Measurements from ENCODE around the gene RAPGEF1. TPM values are rescaled to one million over a fixed set of nuclear protein-coding genes. Genes with fewer than 3 reads are reported as not detected.
"Not testable (repeated sequence)": the region's sequence is repeated elsewhere in the genome, so short reads cannot be mapped to it uniquely, and the experiment has no call there.

The RAPGEF1 gene
- total RNA-seq, 2 experiments from 2014 or later: 149 to 158 TPM

- Mint-ChIP-seq H3K4me1 (peaks cover 76% of the 10 kb centered on the region), H3K4me3 (no peak overlapping the region), H3K9me3 (no peaks in the 10 kb centered on the region), H3K27ac (peak overlapping the region; percentile 33), H3K27me3 (no peaks in the 10 kb centered on the region), H3K36me3 (ENCODE audit: low read depth) (peaks cover 8% of the 10 kb centered on the region)
- ChIA-PET POLR2A (interaction anchor here (0.9 to 9.0 kb wide), 7 partner anchors 13 to 64 kb away, joined by 3 to 70 read pairs (median 4); no protein-coding TSS in a partner anchor), CTCF (interaction anchor here (1.3 to 1.4 kb wide), 2 partner anchors 19 to 49 kb away, joined by 4 read pairs; partner anchors contain the start of gene RAPGEF1)
- no peak for DNase-seq
These were observed 48.8 kb downstream of the RAPGEF1 start for GRCh38 chr9:131690941-131691573.

GRCh38 chr9:131690462-131690861, 49.4 kb downstream of the RAPGEF1 start:
- Mint-ChIP-seq H3K27ac (no peak overlapping the region), H3K4me3 (no peak overlapping the region)
- POLR2A ChIA-PET: interaction anchor here (1.1 to 9.0 kb wide), 4 partner anchors 12 to 63 kb away, joined by 3 to 70 read pairs (median 4); no protein-coding TSS in a partner anchor

DNA sequence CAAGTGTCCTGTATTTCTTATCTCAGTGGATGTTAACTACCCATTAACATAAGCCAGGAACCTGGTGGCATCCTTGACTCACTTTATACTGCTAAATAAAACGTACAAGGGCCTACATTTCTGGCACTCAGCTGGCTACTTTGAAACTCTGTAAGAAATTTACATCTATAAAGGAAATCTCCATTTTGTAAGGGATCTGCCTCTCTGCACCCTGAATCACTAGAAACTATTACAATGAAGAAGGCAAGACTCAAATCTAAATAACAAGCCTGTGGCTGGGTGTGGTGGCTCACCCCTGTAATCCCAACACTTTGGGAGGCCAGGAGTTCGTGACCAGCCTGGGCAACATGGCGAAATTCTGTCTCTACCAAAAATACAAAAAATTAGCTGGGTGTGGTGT, 51.5 kb downstream of the RAPGEF1 start:
- Mint-ChIP-seq H3K27ac (no peak overlapping the region), H3K4me3 (no peak overlapping the region), H3K4me1 (peaks cover 56% of the 10 kb centered on the region), H3K27me3 (no peaks in the 10 kb centered on the region), H3K36me3 (ENCODE audit: low read depth) (peaks cover 8% of the 10 kb centered on the region), H3K9me3 (no peaks in the 10 kb centered on the region)
- ChIA-PET CTCF (interaction anchor here (1.1 to 2.1 kb wide), 2 partner anchors 10 to 44 kb away, joined by 3 to 9 read pairs; no protein-coding TSS in a partner anchor), POLR2A (interaction anchor here (0.7 to 1.4 kb wide), 3 partner anchors 9 to 11 kb away, joined by 3 to 4 read pairs (median 3); no protein-coding TSS in a partner anchor)
- no peak for DNase-seq

More at GRCh38 chr9:131690462-131690861, 49.4 kb downstream of the RAPGEF1 start:
- H3K9me3 Mint-ChIP-seq: no peaks in the 10 kb centered on the region
- no peak for DNase-seq
- peaks cover 70% of the 10 kb centered on the region for H3K4me1 Mint-ChIP-seq
- CTCF ChIA-PET: interaction anchor here (1.3 to 1.4 kb wide), 2 partner anchors 12 to 49 kb away, joined by 4 read pairs; partner anchors contain the start of gene RAPGEF1
- H3K36me3 Mint-ChIP-seq (ENCODE audit: low read depth): peaks cover 3% of the 10 kb centered on the region
- H3K27me3 Mint-ChIP-seq: no peaks in the 10 kb centered on the region

DNA sequence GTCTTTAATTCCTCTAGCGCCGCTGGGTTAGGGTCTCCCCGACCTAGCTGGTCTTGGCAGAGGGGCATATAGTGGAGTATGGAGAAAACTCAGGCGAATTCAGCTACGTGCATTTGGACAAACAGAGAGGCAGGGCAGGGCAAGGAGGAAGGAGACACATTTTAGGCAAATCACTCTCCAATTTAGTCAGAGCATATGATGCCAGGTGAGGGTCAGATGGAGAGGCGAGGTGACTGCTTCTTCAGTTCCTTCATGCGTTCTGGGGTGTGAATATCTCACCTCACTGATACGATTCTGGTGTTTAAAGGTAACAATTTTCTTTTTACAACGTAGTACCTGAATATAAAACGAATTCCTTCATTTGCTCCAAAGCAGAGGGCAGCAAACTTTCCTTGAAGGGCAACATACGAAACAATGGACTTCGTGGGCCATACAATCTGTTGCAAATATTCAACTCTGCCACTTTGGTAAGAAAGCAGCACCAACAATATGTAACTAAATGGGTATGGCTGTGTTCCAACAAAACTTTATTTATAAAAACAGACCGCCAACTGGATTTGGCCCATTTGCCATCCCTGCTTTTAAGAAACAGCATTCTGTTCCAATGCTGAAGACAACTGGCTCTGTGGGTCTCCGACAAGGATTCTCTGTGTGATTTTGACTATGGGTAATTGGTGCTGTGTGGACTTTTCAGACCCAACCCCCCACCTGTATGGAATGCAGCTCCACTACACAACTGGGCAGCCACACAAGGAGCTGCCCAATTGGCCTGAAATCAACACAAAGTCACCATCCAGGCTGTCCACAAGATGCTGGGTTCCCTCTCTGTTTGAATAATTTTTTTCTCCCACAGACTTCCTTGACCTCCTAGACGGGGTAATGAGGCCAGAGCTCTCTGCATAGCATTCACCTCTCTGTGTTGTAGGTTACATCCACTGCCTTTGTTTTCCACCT, 53.8 kb downstream of the RAPGEF1 start:
- H3K27me3 Mint-ChIP-seq: no peaks in the 10 kb centered on the region
- H3K36me3 Mint-ChIP-seq (ENCODE audit: low read depth): peaks cover 11% of the 10 kb centered on the region
- ChIA-PET CTCF (no interaction called here), POLR2A (no interaction called here)
- no peak for DNase-seq
- H3K4me1 Mint-ChIP-seq: peaks cover 45% of the 10 kb centered on the region
- H3K9me3 Mint-ChIP-seq: no peaks in the 10 kb centered on the region
- H3K27ac Mint-ChIP-seq: no peak overlapping the region
- H3K4me3 Mint-ChIP-seq: no peak overlapping the region

GRCh38 chr9:131683094-131683493, 56.8 kb downstream of the RAPGEF1 start:
- H3K36me3 Mint-ChIP-seq (ENCODE audit: low read depth): peaks cover 19% of the 10 kb centered on the region
- H3K4me3 Mint-ChIP-seq, H3K27ac Mint-ChIP-seq, CTCF ChIA-PET, DNase-seq, H3K9me3 Mint-ChIP-seq, H3K27me3 Mint-ChIP-seq: not testable (repeated sequence)
- POLR2A ChIA-PET: interaction anchor here (1.3 to 2.2 kb wide), 2 partner anchors 12 to 56 kb away, joined by 4 to 7 read pairs; partner anchors contain the start of gene RAPGEF1
- peaks cover 56% of the 10 kb centered on the region for H3K4me1 Mint-ChIP-seq

- H3K27ac Mint-ChIP-seq: no peak overlapping the region
- ChIA-PET CTCF (interaction anchor here (0.6 to 8.8 kb wide), 3 partner anchors 40 to 56 kb away, joined by 3 to 87 read pairs (median 78); partner anchors contain the start of gene RAPGEF1), POLR2A (interaction anchor here (2.2 to 9.2 kb wide), 4 partner anchors 12 to 57 kb away, joined by 7 to 362 read pairs (median 149); partner anchors contain the start of gene RAPGEF1)
- no peaks in the 10 kb centered on the region for H3K27me3 Mint-ChIP-seq
- peaks cover 57% of the 10 kb centered on the region for H3K4me1 Mint-ChIP-seq
- peaks cover 19% of the 10 kb centered on the region for H3K36me3 Mint-ChIP-seq (ENCODE audit: low read depth)
- H3K4me3 Mint-ChIP-seq: no peak overlapping the region
- no peak for DNase-seq
- H3K9me3 Mint-ChIP-seq: no peaks in the 10 kb centered on the region
These were observed 57.6 kb downstream of the RAPGEF1 start for GRCh38 chr9:131682261-131682660.

DNA sequence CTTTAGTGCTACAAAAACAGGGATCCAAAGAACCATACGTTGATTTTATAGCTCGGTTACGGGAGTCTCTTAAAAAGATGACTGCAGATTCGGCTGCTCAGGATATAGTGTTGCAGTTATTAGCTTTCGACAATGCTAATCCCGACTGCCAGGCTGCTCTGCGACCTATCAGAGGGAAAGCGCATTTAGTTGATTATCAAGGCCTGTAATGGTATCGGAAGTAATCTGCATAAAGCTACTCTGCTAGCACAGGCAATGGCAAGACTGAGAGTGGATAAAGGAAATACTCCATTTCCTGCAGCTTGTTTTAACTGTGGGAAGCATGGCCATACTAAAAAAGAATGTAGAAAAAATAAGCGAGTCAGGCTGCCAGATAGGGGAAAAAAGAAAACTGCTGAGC, 58.0 kb downstream of the RAPGEF1 start:
- ChIA-PET CTCF (interaction anchor here (0.6 to 8.8 kb wide), 4 partner anchors 41 to 56 kb away, joined by 3 to 87 read pairs (median 40); partner anchors contain the start of gene RAPGEF1), POLR2A (interaction anchor here (1.3 to 9.2 kb wide), 5 partner anchors 12 to 57 kb away, joined by 4 to 362 read pairs (median 70); partner anchors contain the start of gene RAPGEF1)
- not testable (repeated sequence) for H3K27ac Mint-ChIP-seq, H3K9me3 Mint-ChIP-seq, DNase-seq, H3K27me3 Mint-ChIP-seq, H3K4me3 Mint-ChIP-seq
- Mint-ChIP-seq H3K4me1 (peaks cover 61% of the 10 kb centered on the region), H3K36me3 (ENCODE audit: low read depth) (peaks cover 19% of the 10 kb centered on the region)

GRCh38 chr9:131681108-131681507, 58.8 kb downstream of the RAPGEF1 start:
- peaks cover 63% of the 10 kb centered on the region for H3K4me1 Mint-ChIP-seq
- DNase-seq, H3K27me3 Mint-ChIP-seq, H3K4me3 Mint-ChIP-seq, H3K9me3 Mint-ChIP-seq, H3K27ac Mint-ChIP-seq: not testable (repeated sequence)
- H3K36me3 Mint-ChIP-seq (ENCODE audit: low read depth): peaks cover 24% of the 10 kb centered on the region
- ChIA-PET POLR2A (interaction anchor here (1.3 to 9.2 kb wide), 5 partner anchors 13 to 58 kb away, joined by 4 to 362 read pairs (median 70); partner anchors contain the start of gene RAPGEF1), CTCF (interaction anchor here (1.2 to 8.8 kb wide), 3 partner anchors 16 to 57 kb away, joined by 3 to 87 read pairs (median 78); partner anchors contain the start of gene RAPGEF1)

GRCh38 chr9:131679261-131680020, 60.4 kb downstream of the RAPGEF1 start:
- ChIA-PET CTCF (interaction anchor here (0.6 to 8.8 kb wide), 10 partner anchors 9 to 119 kb away, joined by 4 to 87 read pairs (median 10); partner anchors contain the start of gene RAPGEF1), POLR2A (interaction anchor here (0.8 to 9.2 kb wide), 17 partner anchors 9 to 554 kb away, joined by 3 to 362 read pairs (median 15); partner anchors contain the start of genes NUP214 and RAPGEF1)
- DNase-seq: no peak
- H3K27me3 Mint-ChIP-seq: no peaks in the 10 kb centered on the region
- no peaks in the 10 kb centered on the region for H3K9me3 Mint-ChIP-seq
- H3K4me1 Mint-ChIP-seq: peaks cover 80% of the 10 kb centered on the region
- H3K4me3 Mint-ChIP-seq: no peak overlapping the region
- peak overlapping the region; percentile 95 for H3K27ac Mint-ChIP-seq
- peaks cover 35% of the 10 kb centered on the region for H3K36me3 Mint-ChIP-seq (ENCODE audit: low read depth)

DNA sequence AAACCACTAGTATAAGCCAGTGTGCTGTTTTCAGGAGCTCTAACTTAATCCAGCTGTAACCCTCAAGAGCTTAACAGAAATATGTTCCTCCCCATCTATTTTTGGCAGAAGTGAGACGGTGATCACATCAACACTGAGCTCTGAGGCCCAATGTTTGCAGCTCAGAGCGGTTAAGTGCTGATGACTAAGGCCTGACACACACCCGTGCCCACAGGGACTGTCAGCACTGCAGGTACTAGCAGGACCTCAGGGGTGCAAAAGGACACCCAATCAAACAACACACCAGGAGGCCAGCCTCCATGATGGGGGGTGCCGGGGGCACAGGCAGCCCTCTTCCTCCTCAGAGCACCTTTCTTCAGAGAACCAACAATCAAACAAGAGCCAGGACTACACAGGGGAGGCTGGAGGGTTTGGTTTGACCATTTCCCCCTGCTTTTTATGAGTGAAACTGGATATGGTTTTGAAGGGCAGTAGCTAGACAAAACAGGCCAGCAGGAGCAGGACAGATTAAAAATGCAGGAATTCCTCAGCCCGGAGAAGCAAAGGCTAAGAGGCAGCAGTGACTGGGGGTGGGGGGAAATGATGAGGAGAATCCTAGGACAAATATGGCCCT, 61.3 kb downstream of the RAPGEF1 start:
- H3K9me3 Mint-ChIP-seq: no peaks in the 10 kb centered on the region
- CTCF ChIA-PET: interaction anchor here (0.6 to 8.8 kb wide), 16 partner anchors 10 to 178 kb away, joined by 3 to 87 read pairs (median 6); partner anchors contain the start of gene RAPGEF1
- H3K4me1 Mint-ChIP-seq: peaks cover 86% of the 10 kb centered on the region
- H3K4me3 Mint-ChIP-seq: peak overlapping the region; percentile 46
- peak; percentile 89 for DNase-seq
- H3K27me3 Mint-ChIP-seq: no peaks in the 10 kb centered on the region
- peak overlapping the region; percentile 95 for H3K27ac Mint-ChIP-seq
- peaks cover 36% of the 10 kb centered on the region for H3K36me3 Mint-ChIP-seq (ENCODE audit: low read depth)
- POLR2A ChIA-PET: interaction anchor here (0.7 to 9.2 kb wide), 30 partner anchors 10 to 407 kb away, joined by 3 to 362 read pairs (median 10); partner anchors contain the start of gene RAPGEF1
